RWPE1 (cell line): ENCODE results near the gene EIF6.

Source experiments
- CTCF ChIA-PET: fragments of 350-600 bp; sonication (Branson Sonifier 250); formaldehyde crosslinking; extraction: SDS; loops from one replicate; lab custom pipeline; 2021; lab: Yijun Ruan, JAX
- POLR2A ChIA-PET: fragments of 400-600 bp; formaldehyde crosslinking; extraction: SDS; loops from one replicate; lab custom pipeline; 2020; ENCODE audit warnings: antibody characterized with exemption; ENCODE audit not compliant: low non-redundant PET; lab: Yijun Ruan, JAX
- DNase-seq: peaks from one replicate; pipeline ENCODE4 v3.0.0; 2012; ENCODE audit warnings: low spot score
- H3K27ac ChIP-seq: fragments of 450-650 bp; 2 replicates; pipeline ENCODE4 v1.5.1; 2017
- TF ChIP-seq, protein P1 (sequence below): fragments of 450-650 bp; conservative IDR thresholded peaks from 2 replicates; pipeline ENCODE4 v1.5.1; 2017; ENCODE audit warnings: low read depth, mild to moderate bottlenecking

The EIF6 gene

DNA sequence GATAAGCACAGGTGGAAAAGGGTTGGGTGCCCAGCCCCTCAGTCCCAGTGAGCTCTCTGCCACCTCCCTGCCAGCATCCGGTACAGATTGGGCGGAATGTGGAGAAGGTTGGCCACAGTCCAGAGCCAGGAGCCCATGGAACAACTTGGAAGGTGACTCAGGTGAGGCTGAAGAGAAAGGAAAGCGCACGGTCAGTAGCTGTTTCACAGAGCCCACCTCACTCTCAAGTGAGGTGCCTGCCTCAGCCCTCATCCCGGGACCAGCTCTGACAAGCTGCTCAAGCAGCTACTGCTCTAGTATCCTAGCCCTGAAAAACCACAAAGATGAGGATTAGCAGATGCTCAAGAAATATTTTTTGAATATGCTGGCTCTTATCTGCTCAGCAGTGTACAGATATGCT is 5.5 kb downstream of the EIF6 start:
- peak; percentile 86 for DNase-seq
- peak overlapping the region; percentile 95 for H3K27ac ChIP-seq
- ChIA-PET POLR2A (interaction anchor here (0.5 to 0.6 kb wide), 2 partner anchors 168 to 177 kb away, joined by 3 read pairs; partner anchors contain the start of gene CEP250), CTCF (interaction anchor here (0.5 to 2.1 kb wide), 9 partner anchors 9 to 371 kb away, joined by 3 to 9 read pairs (median 3); no protein-coding TSS in a partner anchor)
- TF ChIP-seq, protein P1, sequence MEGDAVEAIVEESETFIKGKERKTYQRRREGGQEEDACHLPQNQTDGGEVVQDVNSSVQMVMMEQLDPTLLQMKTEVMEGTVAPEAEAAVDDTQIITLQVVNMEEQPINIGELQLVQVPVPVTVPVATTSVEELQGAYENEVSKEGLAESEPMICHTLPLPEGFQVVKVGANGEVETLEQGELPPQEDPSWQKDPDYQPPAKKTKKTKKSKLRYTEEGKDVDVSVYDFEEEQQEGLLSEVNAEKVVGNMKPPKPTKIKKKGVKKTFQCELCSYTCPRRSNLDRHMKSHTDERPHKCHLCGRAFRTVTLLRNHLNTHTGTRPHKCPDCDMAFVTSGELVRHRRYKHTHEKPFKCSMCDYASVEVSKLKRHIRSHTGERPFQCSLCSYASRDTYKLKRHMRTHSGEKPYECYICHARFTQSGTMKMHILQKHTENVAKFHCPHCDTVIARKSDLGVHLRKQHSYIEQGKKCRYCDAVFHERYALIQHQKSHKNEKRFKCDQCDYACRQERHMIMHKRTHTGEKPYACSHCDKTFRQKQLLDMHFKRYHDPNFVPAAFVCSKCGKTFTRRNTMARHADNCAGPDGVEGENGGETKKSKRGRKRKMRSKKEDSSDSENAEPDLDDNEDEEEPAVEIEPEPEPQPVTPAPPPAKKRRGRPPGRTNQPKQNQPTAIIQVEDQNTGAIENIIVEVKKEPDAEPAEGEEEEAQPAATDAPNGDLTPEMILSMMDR: no peak

DNA sequence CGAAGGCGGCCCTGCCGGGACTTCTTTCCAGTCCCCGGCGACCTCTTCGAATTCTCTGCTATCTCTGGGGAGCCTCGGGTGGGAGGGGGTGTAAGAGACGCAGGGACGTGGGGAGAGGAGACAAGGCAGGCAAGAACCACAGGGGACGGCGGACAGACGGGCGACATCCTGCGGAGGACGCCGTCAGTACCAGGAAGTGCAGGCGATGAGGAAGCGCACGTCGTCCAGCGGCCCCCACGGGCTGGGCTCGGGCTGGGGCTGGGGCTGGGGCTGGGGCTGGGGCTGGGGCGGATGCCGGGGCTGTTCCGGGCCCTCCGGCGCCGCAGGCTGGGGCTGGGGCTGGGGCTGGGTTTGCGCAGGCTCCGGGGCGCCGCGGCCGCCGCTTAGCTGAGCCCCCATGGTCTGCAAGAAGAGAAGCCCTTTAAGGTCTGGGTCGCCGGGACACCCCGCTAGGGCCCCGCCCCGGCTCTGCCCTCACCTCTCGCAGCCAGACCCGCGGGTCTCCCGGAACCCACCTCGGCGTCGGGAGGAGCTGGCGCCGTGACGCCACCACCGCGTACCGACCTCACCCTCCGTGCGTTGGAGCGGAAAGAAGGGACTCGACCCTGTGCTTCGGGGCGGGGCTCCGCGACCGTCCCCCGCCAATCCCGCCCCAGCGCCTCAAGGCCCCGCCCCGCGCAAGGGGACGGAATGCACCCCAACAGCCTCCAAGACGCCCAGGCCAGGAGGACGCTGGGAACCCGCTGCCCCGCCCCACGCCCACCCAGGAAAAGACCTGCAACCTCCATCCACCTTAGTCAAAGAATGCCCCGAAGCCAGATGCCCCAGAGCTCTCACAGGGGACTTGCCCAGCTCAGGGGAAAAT is 6.8 kb downstream of the EIF6 start, which contains the start of gene MMP24OS:
MMP24OS (minus strand) TSS at position 592 of the 865 bp plus-strand sequence; CDS start at position 399, 193 bp downstream.
- TF ChIP-seq, protein P1: no peak; the same call in 1 of the 2 replicates
- CTCF ChIA-PET: interaction anchor here (0.6 to 1.4 kb wide), 7 partner anchors 9 to 329 kb away, joined by 3 to 7 read pairs (median 3); no protein-coding TSS in a partner anchor
- peak within 1 kb of the TSS; percentile 95 for H3K27ac ChIP-seq
- POLR2A ChIA-PET: interaction anchor here (0.6 to 1.0 kb wide), 4 partner anchors 16 to 1672 kb away, joined by 3 to 5 read pairs (median 4); no protein-coding TSS in a partner anchor
- DNase-seq: peak; percentile 94

DNA sequence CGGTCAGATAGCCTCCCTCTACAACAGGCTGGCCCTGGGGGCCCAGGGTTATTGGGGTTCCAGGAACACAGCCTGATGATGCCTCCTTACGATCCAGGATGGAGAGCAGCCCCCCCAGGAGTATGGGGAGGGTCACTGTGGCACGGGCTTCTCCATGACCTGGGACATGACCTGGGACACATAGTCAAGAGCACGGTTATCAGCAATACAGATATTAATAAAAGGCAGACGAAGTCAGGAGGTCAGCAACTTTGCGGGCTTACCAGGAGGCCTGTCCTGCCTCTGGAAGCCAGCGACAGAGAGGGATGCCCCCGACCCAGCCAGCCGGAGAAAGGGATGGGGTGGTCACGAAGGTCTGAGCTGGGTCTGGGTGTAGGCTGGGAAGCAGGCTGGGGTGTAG is 7.4 kb downstream of the EIF6 start:
- ChIA-PET POLR2A (no interaction called here), CTCF (interaction anchor here (0.6 to 1.4 kb wide), 6 partner anchors 8 to 132 kb away, joined by 3 to 7 read pairs (median 3); no protein-coding TSS in a partner anchor)
- TF ChIP-seq, protein P1: no peak
- H3K27ac ChIP-seq: peak overlapping the region; percentile 95
- no peak for DNase-seq

DNA sequence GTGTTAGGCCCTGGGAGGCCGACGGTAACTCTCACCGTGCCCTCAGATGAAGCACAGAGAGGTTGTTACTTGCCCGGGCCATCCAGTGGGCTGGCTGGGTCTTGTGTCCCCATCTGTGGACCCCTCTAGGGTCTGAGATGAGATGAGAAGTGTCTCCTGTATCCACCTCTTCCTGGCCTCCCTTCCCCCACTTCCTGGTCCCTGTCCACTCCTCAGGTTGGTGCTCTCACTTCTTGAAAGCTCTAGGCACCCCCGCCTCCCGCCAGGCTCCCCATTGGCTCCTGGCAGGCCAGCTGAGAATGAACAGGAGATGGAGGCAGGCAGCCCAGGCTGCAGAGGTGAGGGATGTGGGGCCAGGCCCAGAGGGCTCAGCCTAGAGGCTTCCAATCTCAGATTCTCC is 8.2 kb downstream of the EIF6 start:
- peak overlapping the region; percentile 95 for H3K27ac ChIP-seq
- TF ChIP-seq, protein P1: no peak
- CTCF ChIA-PET: no interaction called here
- POLR2A ChIA-PET: no interaction called here
- DNase-seq: no peak

DNA sequence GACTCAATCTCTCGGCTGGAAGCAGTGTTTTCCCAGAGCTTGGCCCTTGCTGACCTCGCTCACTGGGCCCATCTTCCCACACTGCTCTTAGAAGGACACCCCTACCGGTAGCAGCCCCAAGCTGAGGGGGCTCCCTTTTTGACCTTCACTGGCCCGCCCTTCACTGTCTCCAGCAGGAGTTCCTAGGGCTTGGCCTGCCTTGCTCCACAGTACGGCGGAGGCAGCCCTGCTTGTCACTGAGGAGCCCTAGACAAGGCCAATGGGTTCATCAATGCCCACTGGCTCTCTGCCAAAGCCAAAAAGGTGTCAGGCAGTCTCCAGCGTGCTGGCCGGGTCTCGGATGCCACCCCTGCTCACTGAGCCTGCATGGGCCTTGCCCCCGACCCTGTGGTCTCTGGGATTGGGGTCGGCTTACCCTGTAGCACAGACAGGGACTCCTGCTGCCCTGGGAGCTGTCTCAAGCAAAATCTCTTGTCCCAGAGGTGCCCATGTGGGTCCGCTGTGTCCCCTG is 8.8 kb downstream of the EIF6 start:
- peak overlapping the region; percentile 95 for H3K27ac ChIP-seq
- POLR2A ChIA-PET: interaction anchor here (0.6 kb wide), 1 partner anchor 246 kb away, joined by 5 read pairs; no protein-coding TSS in a partner anchor
- no peak for DNase-seq
- TF ChIP-seq, protein P1: no peak
- CTCF ChIA-PET: interaction anchor here (0.6 kb wide), 1 partner anchor 216 kb away, joined by 4 read pairs; no protein-coding TSS in a partner anchor
